ENCODE results near the gene CCT8.

Gene CCT8

GRCh38 chr21:29077651-29078090, 4.2 kb upstream of the CCT8 start:
- 0 out of 2 replicates have a peak, but pooled peaks have one; percentile 25 for TF ChIP-seq MAX (IDR thresholded peaks at IDR 0.05)
- TF ChIP-seq ZBTB7A (IDR thresholded peaks at IDR 0.05; ENCODE audit: low read depth): no peak
- TF ChIP-seq YY1 (IDR thresholded peaks at IDR 0.05; ENCODE audit: low read depth): peak; percentile 69
- TF ChIP-seq TAF1 (IDR thresholded peaks at IDR 0.05; ENCODE audit: low read depth): no peak

GRCh38 chr21:29076731-29077640, 3.5 kb upstream of the CCT8 start:
- peak; percentile 11; the same call in 1 of the 2 replicates for TF ChIP-seq TAF1 (IDR thresholded peaks at IDR 0.05; ENCODE audit: low read depth)

- TF ChIP-seq TAF1 (IDR thresholded peaks at IDR 0.05; ENCODE audit: low read depth) (no peak), TEAD4 (IDR thresholded peaks at IDR 0.05) (no peak), CREB1 (IDR thresholded peaks at IDR 0.05; ENCODE audit: low read depth) (no peak), REST (IDR thresholded peaks at IDR 0.05; ENCODE audit: low read depth) (no peak), YY1 (IDR thresholded peaks at IDR 0.05; ENCODE audit: low read depth) (no peak), EGR1 (IDR thresholded peaks at IDR 0.05) (no peak)
Observed at GRCh38 chr21:29075706-29076466, 2.4 kb upstream of the CCT8 start.

- TF ChIP-seq REST (IDR thresholded peaks at IDR 0.05; ENCODE audit: low read depth): no peak
- TF ChIP-seq TEAD4 (IDR thresholded peaks at IDR 0.05): no peak
- no peak for TF ChIP-seq FOXM1 (IDR thresholded peaks at IDR 0.05; ENCODE audit: borderline replicate concordance, low read depth)
- no peak for TF ChIP-seq NFIC (IDR thresholded peaks at IDR 0.05)
- TF ChIP-seq YY1 (IDR thresholded peaks at IDR 0.05; ENCODE audit: low read depth): no peak
- no peak for TF ChIP-seq TCF12 (IDR thresholded peaks at IDR 0.05; ENCODE audit: low read depth)
- no peak for TF ChIP-seq USF1 (IDR thresholded peaks at IDR 0.05)
- no peak for TF ChIP-seq RAD21 (IDR thresholded peaks at IDR 0.05; ENCODE audit: low read depth)
- no peak for TF ChIP-seq MAX (IDR thresholded peaks at IDR 0.05)
- TF ChIP-seq CEBPB (IDR thresholded peaks at IDR 0.05): no peak
- no peak for TF ChIP-seq EP300 (IDR thresholded peaks at IDR 0.05; ENCODE audit: borderline replicate concordance)
- no peak for TF ChIP-seq EGR1 (IDR thresholded peaks at IDR 0.05)
Observed at GRCh38 chr21:29074783-29075182, 1.3 kb upstream of the CCT8 start.

GRCh38 chr21:29074007-29074376, 544 bp upstream of the CCT8 start:
- TF ChIP-seq TCF12 (IDR thresholded peaks at IDR 0.05; ENCODE audit: low read depth): no peak
- no peak for TF ChIP-seq EGR1 (IDR thresholded peaks at IDR 0.05)
- TF ChIP-seq TAF1 (IDR thresholded peaks at IDR 0.05; ENCODE audit: low read depth): no peak
- no peak for TF ChIP-seq YY1 (IDR thresholded peaks at IDR 0.05; ENCODE audit: low read depth)
- TF ChIP-seq REST (IDR thresholded peaks at IDR 0.05; ENCODE audit: low read depth): no peak
- TF ChIP-seq FOXM1 (IDR thresholded peaks at IDR 0.05; ENCODE audit: borderline replicate concordance, low read depth): no peak
- no peak for TF ChIP-seq TEAD4 (IDR thresholded peaks at IDR 0.05)

Data from Ishikawa (cell line).